H1 (cell line): ENCODE data around the gene CYRIA. TPM values are rescaled to one million over a fixed set of nuclear protein-coding genes. Genes with fewer than 3 reads are reported as not detected.

Source experiments
- FOSL1 ChIP-seq: IDR thresholded peaks from 2 replicates; pipeline ENCODE4 v1.6.1; 2011; ENCODE audit warnings: mild to moderate bottlenecking, low read depth, low read length, moderate library complexity; ENCODE audit not compliant: insufficient read depth
- GTF2F1 ChIP-seq: IDR thresholded peaks from 2 replicates; pipeline ENCODE4 v1.6.1; 2012; ENCODE audit warnings: low read depth, low read length, improper control_type of control experiment, borderline replicate concordance
- SIN3A ChIP-seq, 2 experiments: IDR thresholded peaks in 1 of 2; conservative IDR thresholded peaks in 1 of 2; 2 replicates each; pipeline ENCODE4 v1.6.1; 2011 to 2012; ENCODE audit warnings: low read length in 2 of 2, improper control_type of control experiment in 1 of 2, low read depth in 1 of 2, mild to moderate bottlenecking in 1 of 2
- TBP ChIP-seq: IDR thresholded peaks from 2 replicates; pipeline ENCODE4 v1.6.1; 2011; ENCODE audit warnings: low read depth, low read length, improper control_type of control experiment
- YY1 ChIP-seq: IDR thresholded peaks from 2 replicates; pipeline ENCODE4 v1.6.1; 2011; ENCODE audit warnings: low read depth, mild to moderate bottlenecking, low read length
- polyA plus RNA-seq, 7 experiments: library from polyadenylated mRNA; depleted of rRNA in 3 of 7; stranded (reverse) in 5 of 7; unstranded in 2 of 7; fragments of >200 nt in 5 of 7; fragments of 200-250 nt in 2 of 7; gene quantifications; 1 replicate in 5 of 7; 2 replicates in 1 of 7; 4 replicates in 1 of 7; pipeline versions ENCODE4 v1.2.1 to v1.2.3, GENCODE V29; 2011 to 2013; ENCODE audit warnings: missing spikeins in 2 of 7, mixed read lengths in 2 of 7
- total RNA-seq: library from RNA; stranded (reverse); fragmentation: NEBNext Ultra II Directional; extraction: Animal tissue kit (Norgen Biotek cat#: 25700); gene quantifications from 2 replicates; pipeline ENCODE4 v1.2.1, GENCODE V29; 2021
- TF ChIP-seq, protein P1 (sequence below): fragments of 300-600 bp; sonication (generic); IDR thresholded peaks from 2 replicates; pipeline ENCODE4 v1.7.1; 2012; ENCODE audit warnings: low read length, moderate library complexity, mild to moderate bottlenecking, inconsistent platforms; ENCODE audit not compliant: insufficient replicate concordance
- TF ChIP-seq, protein P2 (sequence below): IDR thresholded peaks from 2 replicates; pipeline ENCODE4 v1.6.1; 2011; ENCODE audit warnings: low read length, improper control_type of control experiment

The CYRIA gene
- total and polyA plus RNA-seq, 2 of the 8 experiments (the other 6 are each of a cell fraction or from before 2014, with no cell fraction given), result 1.5 to 9.8 TPM

- TF ChIP-seq FOSL1 (no peak), SIN3A (conservative IDR thresholded peaks at IDR 0.05 in 1 of 2, IDR thresholded peaks at IDR 0.05 in 1 of 2; ENCODE audit: low read depth in 1 of 2, low read length in 2 of 2) (no peak), TBP (no peak), GTF2F1 (no peak), YY1 (no peak)
- TF ChIP-seq, protein P1, sequence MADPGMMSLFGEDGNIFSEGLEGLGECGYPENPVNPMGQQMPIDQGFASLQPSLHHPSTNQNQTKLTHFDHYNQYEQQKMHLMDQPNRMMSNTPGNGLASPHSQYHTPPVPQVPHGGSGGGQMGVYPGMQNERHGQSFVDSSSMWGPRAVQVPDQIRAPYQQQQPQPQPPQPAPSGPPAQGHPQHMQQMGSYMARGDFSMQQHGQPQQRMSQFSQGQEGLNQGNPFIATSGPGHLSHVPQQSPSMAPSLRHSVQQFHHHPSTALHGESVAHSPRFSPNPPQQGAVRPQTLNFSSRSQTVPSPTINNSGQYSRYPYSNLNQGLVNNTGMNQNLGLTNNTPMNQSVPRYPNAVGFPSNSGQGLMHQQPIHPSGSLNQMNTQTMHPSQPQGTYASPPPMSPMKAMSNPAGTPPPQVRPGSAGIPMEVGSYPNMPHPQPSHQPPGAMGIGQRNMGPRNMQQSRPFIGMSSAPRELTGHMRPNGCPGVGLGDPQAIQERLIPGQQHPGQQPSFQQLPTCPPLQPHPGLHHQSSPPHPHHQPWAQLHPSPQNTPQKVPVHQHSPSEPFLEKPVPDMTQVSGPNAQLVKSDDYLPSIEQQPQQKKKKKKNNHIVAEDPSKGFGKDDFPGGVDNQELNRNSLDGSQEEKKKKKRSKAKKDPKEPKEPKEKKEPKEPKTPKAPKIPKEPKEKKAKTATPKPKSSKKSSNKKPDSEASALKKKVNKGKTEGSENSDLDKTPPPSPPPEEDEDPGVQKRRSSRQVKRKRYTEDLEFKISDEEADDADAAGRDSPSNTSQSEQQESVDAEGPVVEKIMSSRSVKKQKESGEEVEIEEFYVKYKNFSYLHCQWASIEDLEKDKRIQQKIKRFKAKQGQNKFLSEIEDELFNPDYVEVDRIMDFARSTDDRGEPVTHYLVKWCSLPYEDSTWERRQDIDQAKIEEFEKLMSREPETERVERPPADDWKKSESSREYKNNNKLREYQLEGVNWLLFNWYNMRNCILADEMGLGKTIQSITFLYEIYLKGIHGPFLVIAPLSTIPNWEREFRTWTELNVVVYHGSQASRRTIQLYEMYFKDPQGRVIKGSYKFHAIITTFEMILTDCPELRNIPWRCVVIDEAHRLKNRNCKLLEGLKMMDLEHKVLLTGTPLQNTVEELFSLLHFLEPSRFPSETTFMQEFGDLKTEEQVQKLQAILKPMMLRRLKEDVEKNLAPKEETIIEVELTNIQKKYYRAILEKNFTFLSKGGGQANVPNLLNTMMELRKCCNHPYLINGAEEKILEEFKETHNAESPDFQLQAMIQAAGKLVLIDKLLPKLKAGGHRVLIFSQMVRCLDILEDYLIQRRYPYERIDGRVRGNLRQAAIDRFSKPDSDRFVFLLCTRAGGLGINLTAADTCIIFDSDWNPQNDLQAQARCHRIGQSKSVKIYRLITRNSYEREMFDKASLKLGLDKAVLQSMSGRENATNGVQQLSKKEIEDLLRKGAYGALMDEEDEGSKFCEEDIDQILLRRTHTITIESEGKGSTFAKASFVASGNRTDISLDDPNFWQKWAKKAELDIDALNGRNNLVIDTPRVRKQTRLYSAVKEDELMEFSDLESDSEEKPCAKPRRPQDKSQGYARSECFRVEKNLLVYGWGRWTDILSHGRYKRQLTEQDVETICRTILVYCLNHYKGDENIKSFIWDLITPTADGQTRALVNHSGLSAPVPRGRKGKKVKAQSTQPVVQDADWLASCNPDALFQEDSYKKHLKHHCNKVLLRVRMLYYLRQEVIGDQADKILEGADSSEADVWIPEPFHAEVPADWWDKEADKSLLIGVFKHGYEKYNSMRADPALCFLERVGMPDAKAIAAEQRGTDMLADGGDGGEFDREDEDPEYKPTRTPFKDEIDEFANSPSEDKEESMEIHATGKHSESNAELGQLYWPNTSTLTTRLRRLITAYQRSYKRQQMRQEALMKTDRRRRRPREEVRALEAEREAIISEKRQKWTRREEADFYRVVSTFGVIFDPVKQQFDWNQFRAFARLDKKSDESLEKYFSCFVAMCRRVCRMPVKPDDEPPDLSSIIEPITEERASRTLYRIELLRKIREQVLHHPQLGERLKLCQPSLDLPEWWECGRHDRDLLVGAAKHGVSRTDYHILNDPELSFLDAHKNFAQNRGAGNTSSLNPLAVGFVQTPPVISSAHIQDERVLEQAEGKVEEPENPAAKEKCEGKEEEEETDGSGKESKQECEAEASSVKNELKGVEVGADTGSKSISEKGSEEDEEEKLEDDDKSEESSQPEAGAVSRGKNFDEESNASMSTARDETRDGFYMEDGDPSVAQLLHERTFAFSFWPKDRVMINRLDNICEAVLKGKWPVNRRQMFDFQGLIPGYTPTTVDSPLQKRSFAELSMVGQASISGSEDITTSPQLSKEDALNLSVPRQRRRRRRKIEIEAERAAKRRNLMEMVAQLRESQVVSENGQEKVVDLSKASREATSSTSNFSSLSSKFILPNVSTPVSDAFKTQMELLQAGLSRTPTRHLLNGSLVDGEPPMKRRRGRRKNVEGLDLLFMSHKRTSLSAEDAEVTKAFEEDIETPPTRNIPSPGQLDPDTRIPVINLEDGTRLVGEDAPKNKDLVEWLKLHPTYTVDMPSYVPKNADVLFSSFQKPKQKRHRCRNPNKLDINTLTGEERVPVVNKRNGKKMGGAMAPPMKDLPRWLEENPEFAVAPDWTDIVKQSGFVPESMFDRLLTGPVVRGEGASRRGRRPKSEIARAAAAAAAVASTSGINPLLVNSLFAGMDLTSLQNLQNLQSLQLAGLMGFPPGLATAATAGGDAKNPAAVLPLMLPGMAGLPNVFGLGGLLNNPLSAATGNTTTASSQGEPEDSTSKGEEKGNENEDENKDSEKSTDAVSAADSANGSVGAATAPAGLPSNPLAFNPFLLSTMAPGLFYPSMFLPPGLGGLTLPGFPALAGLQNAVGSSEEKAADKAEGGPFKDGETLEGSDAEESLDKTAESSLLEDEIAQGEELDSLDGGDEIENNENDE, result no peak
- TF ChIP-seq, protein P2, sequence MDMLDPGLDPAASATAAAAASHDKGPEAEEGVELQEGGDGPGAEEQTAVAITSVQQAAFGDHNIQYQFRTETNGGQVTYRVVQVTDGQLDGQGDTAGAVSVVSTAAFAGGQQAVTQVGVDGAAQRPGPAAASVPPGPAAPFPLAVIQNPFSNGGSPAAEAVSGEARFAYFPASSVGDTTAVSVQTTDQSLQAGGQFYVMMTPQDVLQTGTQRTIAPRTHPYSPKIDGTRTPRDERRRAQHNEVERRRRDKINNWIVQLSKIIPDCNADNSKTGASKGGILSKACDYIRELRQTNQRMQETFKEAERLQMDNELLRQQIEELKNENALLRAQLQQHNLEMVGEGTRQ, result no peak
Measured at GRCh38 chr2:16620590-16620989, 45.0 kb downstream of the CYRIA start (continued).
